ENCODE measurements around the gene DRD4.

DNA sequence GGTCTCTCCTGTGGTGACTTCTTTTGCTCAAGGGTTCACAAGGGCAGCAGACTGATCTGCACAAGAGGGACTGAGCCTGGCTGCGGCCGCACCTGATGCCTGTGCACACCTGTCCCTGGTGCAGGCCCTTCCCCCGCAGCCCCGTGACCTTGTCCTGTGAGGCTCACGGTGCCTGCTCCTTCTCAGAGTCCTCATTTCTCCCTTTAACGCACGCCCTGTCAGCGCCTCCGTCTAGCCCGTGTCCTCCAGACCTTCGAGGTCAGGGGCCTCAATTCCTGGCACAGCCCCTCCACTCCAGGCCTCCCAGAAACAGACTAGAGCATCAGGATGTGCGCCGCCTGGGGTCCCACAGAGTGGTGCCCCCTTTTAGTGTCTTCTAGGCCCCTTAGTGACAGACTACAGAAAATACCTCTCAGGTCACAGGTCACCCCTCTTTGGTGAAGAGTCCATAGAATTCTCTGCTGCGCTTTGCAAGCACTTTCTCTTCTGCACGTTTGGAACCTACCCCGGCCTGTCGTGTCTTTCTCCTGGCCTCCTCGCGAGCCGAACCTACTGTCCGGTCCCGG lies 1.0 kb upstream of the DRD4 start:
- no peak for TF ChIP-seq GATA3 (IDR thresholded peaks at IDR 0.05; ENCODE audit: low read depth, low read length)
- TF ChIP-seq GATA2 (IDR thresholded peaks at IDR 0.05; ENCODE audit: low read depth, low read length): no peak
